SK-N-MC (cell line): ENCODE measurements around the gene ABCA10.

Experiments used
- EZH2 ChIP-seq: fragments of 200-600 bp; sonication (generic); IDR thresholded peaks from one replicate; pipeline ENCODE4 v1.6.1; 2017; ENCODE audit warnings: antibody characterized with exemption
- FOXP2 ChIP-seq: optimal IDR thresholded peaks from 2 replicates; pipeline ENCODE3; 2011; ENCODE audit warnings: mild to moderate bottlenecking, moderate library complexity; ENCODE audit not compliant: insufficient read depth; ENCODE audit errors: extremely low read length, control extremely low read depth
- POLR2AphosphoS5 ChIP-seq: IDR thresholded peaks from 2 replicates; pipeline ENCODE4 v1.6.1; 2012; ENCODE audit warnings: mild to moderate bottlenecking, low read depth, low read length, borderline replicate concordance

- TF ChIP-seq POLR2AphosphoS5, result no peak
- TF ChIP-seq EZH2, result no peak
- no peak for TF ChIP-seq FOXP2
These were observed 110.5 kb downstream of the ABCA10 start for GRCh38 chr17:69117855-69118784.
